NT2/D1 (cell line): ENCODE results near the gene ADAMTSL2.

Experiments used
- DNase-seq: peaks from one replicate; pipeline ENCODE4 v3.0.0-alpha.2; 2011; ENCODE audit warnings: low read depth, low spot score
- H3K27me3 ChIP-seq: 2 replicates; pipeline ENCODE4 v1.6.0; 2011; ENCODE audit warnings: mild to moderate bottlenecking; ENCODE audit not compliant: insufficient read length, insufficient read depth
- H3K36me3 ChIP-seq: 2 replicates; pipeline ENCODE4 v1.6.1; 2011; ENCODE audit warnings: mild to moderate bottlenecking, low read length, mixed read lengths; ENCODE audit not compliant: insufficient read depth, insufficient read length
- H3K4me1 ChIP-seq: 2 replicates; pipeline ENCODE4 v1.5.1; 2011; ENCODE audit not compliant: insufficient read depth, insufficient read length
- H3K4me3 ChIP-seq: 2 replicates; pipeline ENCODE4 v1.5.1; 2011; ENCODE audit warnings: low read depth; ENCODE audit not compliant: insufficient read length
- H3K9ac ChIP-seq: 2 replicates; pipeline ENCODE4 v1.6.0; 2011; ENCODE audit warnings: low read depth; ENCODE audit not compliant: insufficient read length
- H3K9me3 ChIP-seq: 2 replicates; pipeline ENCODE4 v1.5.1; 2011; ENCODE audit warnings: mild to moderate bottlenecking, low read length; ENCODE audit not compliant: insufficient read depth
- SUZ12 ChIP-seq: IDR thresholded peaks from 2 replicates; pipeline ENCODE4 v1.6.1; 2011; ENCODE audit not compliant: insufficient read length, insufficient read depth; ENCODE audit errors: extremely low read depth
- YY1 ChIP-seq: IDR thresholded peaks from 2 replicates; pipeline ENCODE4 v1.6.1; 2011; ENCODE audit not compliant: insufficient read length, insufficient read depth
- ZNF274 ChIP-seq: IDR thresholded peaks from 2 replicates; pipeline ENCODE4 v1.6.1; 2011; ENCODE audit warnings: mild to moderate bottlenecking, low read depth, low read length

Gene ADAMTSL2

DNA sequence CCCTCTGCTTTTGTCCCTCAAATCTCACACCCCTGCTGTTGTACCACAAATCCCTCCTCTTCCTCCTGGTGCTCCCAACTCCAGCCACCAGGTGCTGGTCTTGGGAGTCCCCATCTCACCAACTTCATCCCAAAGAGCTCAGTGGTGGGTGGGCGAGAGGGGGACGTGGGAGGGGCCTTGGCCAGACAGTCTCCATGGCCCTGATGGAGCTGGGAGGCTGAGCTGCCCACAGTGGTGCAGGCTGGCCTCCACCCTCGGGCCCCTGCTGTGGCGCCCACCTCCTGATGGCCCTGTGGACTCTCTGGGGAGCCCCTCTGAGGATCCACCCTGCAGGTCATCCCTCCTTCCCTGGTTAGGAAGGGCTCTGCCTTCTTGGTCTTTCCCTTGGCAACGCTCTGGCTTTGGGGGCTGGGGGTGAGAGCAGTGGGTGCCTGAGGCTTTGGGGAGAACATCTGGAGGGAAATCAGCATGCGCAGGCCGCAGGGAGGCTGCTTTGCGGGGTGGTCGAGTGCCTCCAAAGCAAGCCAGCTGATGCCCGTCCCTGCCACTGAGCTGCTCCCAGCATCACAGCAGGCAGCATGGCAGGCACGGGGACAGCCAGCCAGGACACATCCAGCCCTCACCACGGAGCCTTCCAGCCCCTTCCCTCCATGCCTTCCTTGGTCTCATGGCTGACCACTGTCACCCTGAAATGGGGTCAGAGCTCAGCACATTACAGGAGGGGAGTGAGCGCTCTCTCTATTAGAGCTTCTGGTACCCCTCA lies 82.3 kb downstream of the ADAMTSL2 start:
- no peak overlapping the region for H3K4me3 ChIP-seq
- peaks cover 7% of the 10 kb centered on the region for H3K4me1 ChIP-seq
- no peak for TF ChIP-seq SUZ12
- TF ChIP-seq ZNF274 = no peak
- TF ChIP-seq YY1 = no peak
- peaks cover 44% of the 10 kb centered on the region for H3K27me3 ChIP-seq
- no peaks in the 10 kb centered on the region for H3K9me3 ChIP-seq
- no peak for DNase-seq
- H3K9ac ChIP-seq = no peak overlapping the region
- H3K36me3 ChIP-seq = no peaks in the 10 kb centered on the region

DNA sequence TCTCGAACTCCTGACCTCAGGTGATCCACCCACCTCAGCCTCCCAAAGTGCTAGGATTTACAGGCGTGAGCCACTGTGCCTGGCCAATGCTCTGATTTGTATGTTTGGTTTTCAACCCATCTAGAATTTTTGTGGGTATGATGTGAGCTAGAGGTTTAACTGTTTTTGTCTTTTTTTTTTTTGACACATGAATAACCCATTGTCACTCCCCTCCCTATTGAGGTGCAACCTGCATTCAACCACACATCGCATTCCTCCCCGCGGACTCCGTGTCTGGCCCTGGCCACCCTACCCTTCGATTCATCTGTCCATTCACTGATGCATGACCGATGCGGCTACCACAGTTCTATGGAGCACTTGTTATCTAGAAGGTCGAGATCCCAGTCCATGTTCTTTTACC lies 84.2 kb downstream of the ADAMTSL2 start:
- H3K4me1 ChIP-seq = peaks cover 7% of the 10 kb centered on the region
- no peak overlapping the region for H3K4me3 ChIP-seq
- no peak for TF ChIP-seq ZNF274
- TF ChIP-seq SUZ12 = no peak
- no peak for TF ChIP-seq YY1
- H3K9me3 ChIP-seq = no peaks in the 10 kb centered on the region
- no peaks in the 10 kb centered on the region for H3K36me3 ChIP-seq
- H3K27me3 ChIP-seq = peaks cover 37% of the 10 kb centered on the region
- DNase-seq = no peak
- H3K9ac ChIP-seq = no peak overlapping the region

DNA sequence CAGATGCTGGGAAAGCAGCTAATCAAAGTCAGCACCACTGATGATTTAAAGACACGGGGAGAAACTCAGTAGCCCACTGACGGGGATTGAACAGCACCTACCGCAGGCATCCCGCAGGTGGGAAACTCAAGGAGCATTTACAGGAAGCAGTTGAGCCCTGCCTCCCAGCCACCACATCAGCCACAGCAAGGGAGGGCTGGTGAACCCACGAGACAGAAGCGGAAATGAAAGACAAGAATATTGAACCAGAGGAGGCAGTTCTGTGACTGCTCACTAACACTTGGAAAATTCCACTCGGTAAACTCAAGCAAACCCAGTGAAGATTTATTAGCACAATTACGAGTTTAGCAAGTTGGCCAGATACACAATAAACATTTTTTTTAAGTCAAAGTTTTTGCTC lies 85.3 kb downstream of the ADAMTSL2 start:
- Histone ChIP-seq H3K4me3 (no peak overlapping the region), H3K9ac (no peak overlapping the region), H3K4me1 (peaks cover 5% of the 10 kb centered on the region), H3K27me3 (peaks cover 28% of the 10 kb centered on the region), H3K9me3 (0 out of 2 replicates have a peak, but pooled peaks cover under 1% of the 10 kb centered on the region), H3K36me3 (no peaks in the 10 kb centered on the region)
- TF ChIP-seq SUZ12 (no peak), ZNF274 (no peak), YY1 (no peak)
- DNase-seq = no peak

- Histone ChIP-seq H3K9me3 (peaks cover 19% of the 10 kb centered on the region; the same call in 1 of the 2 replicates), H3K4me1 (no peaks in the 10 kb centered on the region), H3K9ac (no peak overlapping the region), H3K36me3 (no peaks in the 10 kb centered on the region), H3K4me3 (no peak overlapping the region), H3K27me3 (peaks cover 21% of the 10 kb centered on the region)
- TF ChIP-seq ZNF274 = no peak
- no peak for TF ChIP-seq SUZ12
- TF ChIP-seq YY1 = no peak
- DNase-seq = no peak
These were observed 87.3 kb downstream of the ADAMTSL2 start for GRCh38 chr9:133621725-133622267.

DNA sequence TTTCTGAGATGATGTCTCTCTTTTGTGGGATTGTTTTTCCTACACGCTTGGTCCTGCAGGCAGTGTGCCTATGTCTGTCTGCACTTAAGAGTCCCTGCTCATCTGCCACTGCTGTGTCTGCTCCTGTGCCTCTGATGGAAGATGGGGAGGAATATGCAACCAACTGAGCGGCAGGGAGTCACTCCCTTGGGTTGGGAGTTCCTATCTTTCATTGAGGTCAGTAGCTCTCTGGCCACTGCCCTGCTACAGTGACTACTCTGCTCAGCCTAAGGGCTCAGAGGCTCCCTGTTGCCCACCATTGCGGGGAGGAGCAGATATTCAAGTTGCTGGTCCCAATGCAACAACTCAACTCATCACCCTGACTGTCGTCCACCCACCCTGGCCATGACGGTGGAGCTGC lies 88.1 kb downstream of the ADAMTSL2 start:
- Histone ChIP-seq H3K9me3 (peaks cover 24% of the 10 kb centered on the region; the same call in 1 of the 2 replicates), H3K4me1 (no peaks in the 10 kb centered on the region), H3K4me3 (no peak overlapping the region), H3K9ac (no peak overlapping the region), H3K27me3 (peaks cover 16% of the 10 kb centered on the region), H3K36me3 (no peaks in the 10 kb centered on the region)
- no peak for TF ChIP-seq YY1
- TF ChIP-seq SUZ12 = no peak
- no peak for TF ChIP-seq ZNF274
- no peak for DNase-seq
